ENCODE data around the gene ACOT7. TPM values are rescaled to one million over a fixed set of nuclear protein-coding genes. Genes with fewer than 3 reads are reported as not detected.

Gene ACOT7
- total and polyA plus RNA-seq, 2 of the 13 experiments (the other 11 are each of a cell fraction or from before 2014, with no cell fraction given) = 33.0 to 55.8 TPM

DNA sequence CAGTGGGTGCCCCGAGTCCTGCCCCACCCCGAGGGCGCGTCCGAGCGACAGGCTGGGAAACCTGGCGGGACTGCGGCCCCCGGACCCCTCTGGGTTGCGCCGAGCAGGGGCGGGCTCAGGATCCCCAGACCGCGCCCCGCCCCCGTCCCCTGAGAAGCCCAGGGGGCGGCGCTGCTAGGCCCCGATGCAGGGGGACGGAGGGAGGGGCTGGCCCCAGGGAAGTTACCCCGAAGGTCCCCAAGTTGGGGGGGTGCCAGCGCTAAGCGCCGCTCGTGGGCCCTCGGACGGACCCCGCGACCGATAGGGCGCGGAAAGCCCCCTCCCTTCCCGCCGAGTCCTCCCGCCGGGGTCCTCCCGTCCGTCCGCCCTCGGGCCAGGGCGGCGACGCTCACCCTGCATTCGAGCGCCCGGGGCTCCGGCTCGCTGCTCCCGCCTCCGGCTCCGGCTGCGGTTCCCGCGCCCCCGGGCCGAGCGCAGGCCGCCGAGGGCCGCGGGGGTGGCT lies 133.1 kb downstream of the ACOT7 start:
- Histone ChIP-seq H3K9ac (ENCODE audit: insufficient read depth, low read depth, low read length) (no peak overlapping the region), H3K4me2 (ENCODE audit: low read depth, low read length) (peak overlapping the region; percentile 51), H4K20me1 (ENCODE audit: insufficient read depth, low read length) (no peaks in the 10 kb centered on the region), H3K4me3 (replicated peaks in 1 of 3; ENCODE audit: insufficient read depth in 1 of 3, low read depth in 2 of 3, low read length in 3 of 3) (peak overlapping the region; percentile 40 to 63 (median 54); a peak in 4 of 6 replicates), H3K27me3 (ENCODE audit: control insufficient read depth in 1 of 2, insufficient read depth in 2 of 2, low read length in 2 of 2) (peaks cover 0 to 7% of the 10 kb centered on the region in 2 experiments; a peak in 3 of 5 replicates), H2AFZ (ENCODE audit: low read length) (no peak overlapping the region), H3K27ac (ENCODE audit: extremely low read length, insufficient read depth, low read length) (no peak overlapping the region), H3K36me3 (replicated peaks in 1 of 2; ENCODE audit: control insufficient read depth in 1 of 2, insufficient read depth in 2 of 2, low read length in 2 of 2) (no peaks in the 10 kb centered on the region), H3K9me3 (ENCODE audit: low read length) (no peaks in the 10 kb centered on the region), H3K4me1 (ENCODE audit: insufficient read depth, low read length) (peaks cover 33% of the 10 kb centered on the region), H3K79me2 (ENCODE audit: insufficient read depth, low read length) (no peaks in the 10 kb centered on the region)
- intact Hi-C loops (cut with micrococcal nuclease; ENCODE audit: unreplicated experiment) (no loop called here), in situ Hi-C loops (cut with HindIII; ENCODE audit: extremely low pct_ligation_motif_present, low pct_unique_long_range_greater_than_20kb) (no loop called here)
- ChIA-PET POLR2A (interaction anchor here (1.3 kb wide), 1 partner anchor 25 kb away, joined by 4 read pairs; the partner anchor contains the start of gene ICMT), CTCF (ENCODE audit: low intra/inter-chr PET ratio, low total read pairs) (no interaction called here)
- ATAC-seq = no peak
- TF ChIP-seq ZNF781 (CRISPR knock-in tag; IDR thresholded peaks at IDR 0.05; ENCODE audit: borderline replicate concordance, not compliant biosample characterization) = no peak
- peak; percentile 52 for TF ChIP-seq HNRNPK (IDR thresholded peaks at IDR 0.05; ENCODE audit: low read depth, low read length, poor library complexity, severe bottlenecking)
- TF ChIP-seq HIVEP1 (CRISPR knock-in tag; IDR thresholded peaks at IDR 0.05) = peak; percentile 4; the same call in 1 of the 2 replicates
- TF ChIP-seq ZNF263 (CRISPR knock-in tag; IDR thresholded peaks at IDR 0.05) = peak; percentile 84
- peak; percentile 2; the same call in 1 of the 2 replicates for TF ChIP-seq ZFY (CRISPR knock-in tag; IDR thresholded peaks at IDR 0.05)
- 0 out of 2 replicates have a peak, but pooled peaks have one; percentile 35 for TF ChIP-seq ZSCAN25 (CRISPR knock-in tag; IDR thresholded peaks at IDR 0.05)
- TF ChIP-seq ZNF446 (CRISPR knock-in tag; IDR thresholded peaks at IDR 0.05) = no peak
- no peak for TF ChIP-seq ZSCAN31 (CRISPR knock-in tag; IDR thresholded peaks at IDR 0.05; ENCODE audit: low read depth)
- TF ChIP-seq ETV6 (CRISPR knock-in tag; conservative IDR thresholded peaks at IDR 0.05) = no peak
- peak; percentile 63 for TF ChIP-seq ZNF777 (CRISPR knock-in tag; IDR thresholded peaks at IDR 0.05)
- TF ChIP-seq ISX (CRISPR knock-in tag; conservative IDR thresholded peaks at IDR 0.05) = no peak
- no peak for TF ChIP-seq SOX5 (CRISPR knock-in tag; IDR thresholded peaks at IDR 0.05; ENCODE audit: borderline replicate concordance)
- WGBS (ENCODE audit: low lambda C conversion rate) = 0% methylated on average over 4 of the region's 61 CpGs
- DNase-seq (ENCODE audit: low spot score) = no peak
- FAIRE-seq = no peak
- no TSS peak for BruUV-seq (replicated peaks)

Data from HepG2 (cell line).